Measurements from ENCODE around the gene ACSF3. TPM values are rescaled to one million over a fixed set of nuclear protein-coding genes. Genes with fewer than 3 reads are reported as not detected.

Gene ACSF3
- total RNA-seq, 1 donor from 2014 or later, result 18.6 TPM

DNA sequence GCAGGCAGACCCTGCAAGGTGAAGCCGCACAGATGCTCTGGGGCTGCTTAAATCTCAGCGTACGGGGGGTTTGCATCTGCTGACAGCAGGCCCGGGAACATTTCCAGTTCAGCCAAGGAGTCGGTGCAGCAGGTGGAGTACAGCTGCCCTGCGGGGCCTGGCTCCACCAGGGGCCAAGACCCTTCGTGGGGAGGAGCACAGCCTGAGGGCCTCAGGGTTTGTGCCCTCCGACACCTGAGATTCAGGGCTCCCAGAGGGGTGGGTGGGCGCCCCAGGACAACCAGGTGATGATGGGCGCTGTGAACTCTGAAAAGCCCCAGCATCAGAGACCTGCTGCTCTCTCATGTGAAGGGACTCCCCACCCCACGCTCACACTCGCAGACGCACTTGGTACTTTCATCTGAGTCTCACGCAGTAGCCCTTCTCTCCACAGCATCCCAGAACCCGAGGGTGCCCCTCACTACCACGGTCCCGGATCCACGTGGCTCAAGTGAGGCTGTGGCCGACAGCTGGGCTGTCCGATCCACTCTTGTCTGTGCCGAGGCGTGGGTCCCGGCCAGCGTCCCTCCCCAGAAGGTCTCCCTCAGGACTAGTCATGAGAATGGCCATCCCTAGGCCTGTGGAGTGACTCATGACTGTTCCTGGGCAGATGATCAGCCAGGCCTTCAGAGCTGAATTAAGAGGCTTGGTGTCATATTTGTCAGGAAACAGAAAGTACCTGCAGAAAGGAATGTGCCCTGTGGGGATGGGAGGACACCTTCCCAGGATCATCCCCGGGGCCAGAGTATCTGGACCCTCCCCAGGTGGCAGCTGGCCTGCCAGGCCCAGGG lies 29.6 kb downstream of the ACSF3 start:
- DNase-seq (ENCODE audit: low read depth in 2 of 2), result no peak

DNA sequence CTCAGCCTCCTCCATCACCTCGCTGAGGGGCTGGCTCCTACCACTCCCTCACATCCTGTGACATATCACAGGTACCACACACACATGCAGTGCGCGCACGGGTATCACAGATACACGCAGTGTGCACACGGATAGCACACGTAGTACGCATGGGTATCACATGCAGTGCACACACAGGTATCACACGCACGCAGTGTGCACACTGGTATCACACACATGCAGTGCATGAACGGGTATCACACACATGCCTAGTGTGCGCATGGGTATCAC lies 30.1 kb downstream of the ACSF3 start:
- no peak for DNase-seq (ENCODE audit: low read depth in 2 of 2)

- no peak for DNase-seq (ENCODE audit: low read depth in 2 of 2)
Observed at GRCh38 chr16:89129378-89129777, 35.7 kb downstream of the ACSF3 start.

DNA sequence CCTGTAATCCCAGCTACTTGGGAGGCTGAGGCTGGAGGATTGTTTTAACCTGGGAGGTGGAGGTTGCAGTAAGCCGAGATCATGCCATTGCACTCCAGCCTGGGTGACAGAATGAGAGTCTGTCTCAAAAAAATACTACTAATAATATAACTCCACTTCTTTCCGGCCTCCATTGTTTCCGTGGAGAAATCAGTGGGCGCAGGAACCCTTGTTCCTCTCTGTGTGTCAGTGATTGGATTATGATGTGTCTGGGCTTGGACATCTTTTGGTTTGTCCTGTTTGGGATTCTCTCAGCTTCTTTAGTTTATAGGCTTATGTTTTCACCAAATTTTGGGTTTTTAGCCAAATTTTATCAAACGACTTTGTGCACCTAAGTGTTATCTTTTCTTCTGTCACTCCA lies 36.8 kb downstream of the ACSF3 start:
- no peak for DNase-seq (ENCODE audit: low read depth in 2 of 2)

- DNase-seq (ENCODE audit: low read depth in 2 of 2), result no peak
Observed at GRCh38 chr16:89131783-89132182, 38.1 kb downstream of the ACSF3 start.

DNA sequence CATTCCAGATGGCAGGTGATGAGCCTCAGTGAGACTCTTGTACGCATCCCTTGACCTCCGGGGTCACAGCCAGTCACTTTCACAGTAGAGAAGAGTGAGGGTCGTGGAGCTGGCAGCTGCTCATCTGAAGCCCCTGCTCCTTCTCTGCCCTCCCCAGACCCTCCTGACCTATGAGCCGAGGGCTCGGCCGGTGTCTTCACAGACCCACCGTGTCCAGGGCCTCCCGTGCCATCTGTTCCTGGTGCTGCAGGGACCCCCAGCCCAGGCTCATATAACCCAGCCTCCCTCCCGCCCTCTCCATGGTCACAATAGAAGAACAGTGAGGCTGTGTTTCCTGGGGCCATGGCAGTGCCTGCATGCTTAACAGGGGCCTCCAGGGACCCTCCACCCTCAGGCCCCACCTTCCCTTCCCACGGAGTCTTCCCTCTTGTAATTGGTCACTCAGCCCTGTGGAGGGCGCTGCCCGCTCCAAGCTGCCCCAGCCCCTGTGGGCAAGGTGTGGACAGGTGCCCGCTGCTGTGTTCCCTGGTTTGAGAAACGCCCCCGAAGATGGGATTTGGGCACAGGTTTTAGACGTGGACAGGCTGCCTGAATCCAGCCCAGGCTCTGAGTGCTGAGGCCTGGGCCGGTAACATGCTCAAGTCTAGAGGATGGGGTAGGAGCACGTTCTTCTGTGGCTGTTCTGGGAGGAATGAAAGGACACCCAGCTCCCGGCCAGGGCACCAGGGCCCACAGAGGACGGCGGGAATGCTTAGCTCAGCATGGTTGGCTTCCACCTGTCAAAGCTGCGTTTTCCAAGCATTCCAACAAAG lies 38.7 kb downstream of the ACSF3 start:
- no peak for DNase-seq (ENCODE audit: low read depth in 2 of 2)

DNA sequence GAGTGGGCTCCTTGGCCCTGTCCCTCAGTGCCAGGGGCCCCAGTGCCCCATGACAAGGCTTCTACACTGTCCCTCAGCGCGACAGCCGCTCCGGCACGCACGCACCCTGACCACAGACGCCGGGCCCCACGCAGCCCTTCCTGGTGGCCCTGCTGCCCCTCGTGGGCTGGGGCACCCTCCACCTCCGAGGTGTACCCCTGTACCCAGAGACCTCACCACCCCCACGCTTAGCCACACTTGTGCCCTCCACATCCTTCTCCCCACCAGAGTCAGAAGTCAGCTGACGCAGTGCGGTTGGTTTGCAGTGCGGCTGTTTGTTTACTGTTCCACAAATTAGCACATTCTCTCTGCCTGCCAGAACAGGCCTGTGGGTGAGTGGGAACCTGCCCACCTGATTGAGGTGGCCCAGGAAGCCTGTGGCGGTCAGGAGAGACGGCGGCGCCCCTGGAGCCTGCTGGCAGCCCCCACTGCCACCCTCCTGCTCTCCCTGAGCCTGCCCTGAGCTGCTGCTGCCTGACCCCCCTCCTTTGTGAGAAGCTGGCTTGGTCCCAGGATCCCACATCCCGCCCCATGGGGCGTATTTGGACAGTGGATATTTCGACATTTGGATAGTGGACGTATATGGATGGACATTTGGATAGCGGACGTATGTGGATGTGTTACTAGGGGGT lies 39.9 kb downstream of the ACSF3 start:
- DNase-seq (ENCODE audit: low read depth in 2 of 2), result no peak

DNA sequence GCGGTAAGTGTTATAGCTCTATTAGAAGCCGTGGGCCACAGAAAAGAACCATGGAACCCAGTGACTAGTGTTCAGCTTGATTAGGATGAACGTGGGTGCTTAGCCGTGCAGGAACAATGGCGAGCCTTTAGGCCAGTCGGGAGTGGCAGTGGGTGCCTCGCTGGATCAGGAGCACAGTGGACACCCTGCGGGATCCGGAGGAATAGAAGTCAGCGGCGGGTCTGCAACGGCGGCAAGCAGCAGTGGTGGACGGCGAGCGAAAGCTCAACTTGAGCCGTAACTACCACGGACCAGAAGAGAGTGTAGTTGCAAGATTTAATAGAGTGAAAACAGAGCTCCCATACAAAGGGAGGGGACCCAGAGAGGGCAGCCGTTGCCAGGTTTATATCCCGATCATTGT lies 40.6 kb downstream of the ACSF3 start:
- no peak for DNase-seq (ENCODE audit: low read depth in 2 of 2)

DNA sequence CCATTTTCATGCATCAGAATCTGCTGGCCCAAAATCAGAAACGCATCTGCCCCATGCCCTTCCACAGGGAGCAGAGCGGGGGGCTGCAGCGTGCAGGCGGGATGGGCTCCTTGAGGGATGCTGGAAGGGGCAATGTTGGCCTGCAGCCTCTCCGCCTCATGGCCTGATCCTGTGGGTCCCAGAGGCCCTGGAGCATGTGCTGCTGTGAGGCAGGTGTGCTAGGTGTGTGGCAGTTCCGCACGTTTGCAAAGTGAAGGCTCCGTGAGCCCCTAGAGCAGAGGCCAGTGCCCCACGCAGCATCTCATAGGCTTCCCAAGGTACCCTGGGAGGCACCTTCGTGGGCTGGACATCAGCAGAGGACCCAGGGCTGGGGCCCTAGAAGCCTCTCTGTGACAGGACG lies 41.5 kb downstream of the ACSF3 start:
- no peak for DNase-seq (ENCODE audit: low read depth in 2 of 2)

GRCh38 chr16:89135971-89136765 lies 42.5 kb downstream of the ACSF3 start:
- no peak for DNase-seq (ENCODE audit: low read depth in 2 of 2)

DNA sequence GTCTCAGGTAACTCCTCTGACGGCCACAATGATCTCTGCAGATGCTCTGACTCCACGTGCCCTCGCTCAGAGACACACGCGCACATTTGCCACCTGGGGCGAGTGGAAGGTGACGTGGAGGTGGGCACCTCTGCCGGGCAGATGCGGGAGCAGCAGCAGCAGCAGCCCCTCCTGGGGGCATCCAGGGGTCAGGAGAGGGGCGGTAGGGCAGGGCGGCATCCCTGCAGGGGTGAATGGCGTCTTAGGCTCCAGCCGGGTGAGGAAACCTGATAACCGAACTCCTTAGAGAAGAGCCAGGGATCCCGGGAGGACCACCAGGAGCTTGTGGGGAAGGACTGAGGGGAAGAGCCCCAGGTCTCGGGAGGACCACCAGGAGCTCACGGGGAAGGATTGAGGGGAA lies 43.3 kb downstream of the ACSF3 start:
- DNase-seq (ENCODE audit: low read depth in 2 of 2), result no peak

DNA sequence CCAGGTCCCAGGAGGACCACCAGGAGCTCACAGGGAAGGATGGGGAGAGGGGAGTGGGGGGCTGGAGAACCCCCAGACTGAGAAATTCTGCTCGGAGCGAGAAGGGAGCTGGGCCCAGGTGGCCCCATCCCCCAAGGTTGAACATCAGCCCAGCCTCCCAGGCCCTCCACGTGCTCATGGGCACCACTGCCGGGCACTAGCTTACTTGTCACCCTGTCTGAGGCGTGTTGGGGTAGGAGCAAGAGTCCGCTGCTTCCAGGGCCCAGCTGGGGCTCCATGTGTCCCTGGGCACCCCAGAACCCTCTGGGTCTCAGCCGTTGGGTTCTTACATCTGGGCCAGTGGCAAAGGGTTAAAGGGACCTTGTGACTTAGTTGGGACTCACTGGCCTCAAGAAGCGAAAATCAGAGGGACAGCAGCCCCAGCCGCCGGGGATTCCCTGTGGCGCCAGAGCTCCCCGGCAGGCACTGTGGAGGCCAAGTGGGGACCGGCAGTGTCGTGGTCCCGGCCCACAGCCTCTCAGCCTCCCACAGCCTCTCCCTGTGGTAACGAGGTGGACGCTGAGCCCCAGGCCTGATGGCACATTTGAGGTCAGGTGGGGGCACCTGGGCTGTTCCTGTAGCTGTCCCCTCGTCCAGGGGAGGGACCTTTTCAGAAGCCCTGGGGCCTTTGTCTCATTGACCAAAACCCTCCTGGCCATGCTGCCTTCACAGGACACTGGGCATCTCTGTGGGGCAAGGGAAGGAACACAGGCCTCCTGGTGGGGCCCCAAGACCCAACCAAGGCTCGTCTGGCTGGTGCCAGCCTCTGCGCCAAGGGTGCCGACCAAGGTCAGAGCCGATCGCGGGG lies 44.2 kb downstream of the ACSF3 start:
- DNase-seq (ENCODE audit: low read depth in 2 of 2), result no peak

DNA sequence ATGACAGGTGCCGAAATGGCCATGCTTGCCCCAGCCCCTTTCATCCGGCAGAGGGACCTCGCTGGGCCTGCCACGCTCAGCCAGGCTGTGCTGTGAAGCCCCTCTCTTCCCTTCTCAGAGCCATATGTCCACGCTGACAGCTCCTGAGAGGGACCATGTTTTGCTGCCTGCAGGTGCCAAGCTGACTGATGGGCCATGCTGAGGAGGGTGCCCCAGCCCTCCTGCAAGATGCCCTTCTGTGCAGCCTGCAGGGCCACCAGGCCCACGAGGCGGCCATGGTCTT lies 44.8 kb downstream of the ACSF3 start:
- DNase-seq (ENCODE audit: low read depth in 2 of 2), result no peak

DNA sequence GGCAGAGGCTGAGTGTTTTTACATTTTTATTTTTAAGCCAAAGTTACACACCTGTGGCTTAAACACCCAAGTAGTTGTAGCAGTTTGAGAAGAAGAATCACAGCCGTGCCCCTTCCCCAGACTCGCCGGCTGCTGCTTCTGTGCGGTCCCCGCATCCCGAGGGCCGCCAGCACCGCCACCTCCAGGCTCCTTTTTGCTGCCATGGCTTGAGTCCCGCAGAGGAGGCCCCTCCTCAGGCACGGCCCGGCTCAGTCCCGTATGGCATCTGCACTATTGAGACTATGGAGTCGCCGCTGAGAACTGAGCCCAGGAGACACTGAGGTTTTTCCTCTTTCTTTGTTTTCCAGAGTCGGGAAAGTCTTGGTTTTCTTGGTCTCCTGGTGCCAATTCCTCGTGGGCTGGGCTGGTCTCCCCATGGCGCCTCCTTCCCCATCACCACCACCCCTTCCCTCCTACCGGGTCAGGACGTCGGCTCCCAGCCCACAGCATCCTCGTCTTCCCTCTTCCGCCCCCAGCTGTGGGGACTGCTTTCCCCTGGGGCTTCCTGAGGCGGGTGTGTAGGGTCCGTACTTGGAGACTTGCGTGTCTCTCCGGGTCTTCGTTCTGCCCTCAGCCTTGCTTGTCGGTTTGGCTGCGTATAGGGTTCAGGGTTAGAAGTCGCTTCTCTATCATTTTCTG lies 45.3 kb downstream of the ACSF3 start:
- no peak for DNase-seq (ENCODE audit: low read depth in 2 of 2)

- DNase-seq (ENCODE audit: low read depth in 2 of 2), result no peak
Observed at GRCh38 chr16:89139907-89140361, 46.3 kb downstream of the ACSF3 start.

DNA sequence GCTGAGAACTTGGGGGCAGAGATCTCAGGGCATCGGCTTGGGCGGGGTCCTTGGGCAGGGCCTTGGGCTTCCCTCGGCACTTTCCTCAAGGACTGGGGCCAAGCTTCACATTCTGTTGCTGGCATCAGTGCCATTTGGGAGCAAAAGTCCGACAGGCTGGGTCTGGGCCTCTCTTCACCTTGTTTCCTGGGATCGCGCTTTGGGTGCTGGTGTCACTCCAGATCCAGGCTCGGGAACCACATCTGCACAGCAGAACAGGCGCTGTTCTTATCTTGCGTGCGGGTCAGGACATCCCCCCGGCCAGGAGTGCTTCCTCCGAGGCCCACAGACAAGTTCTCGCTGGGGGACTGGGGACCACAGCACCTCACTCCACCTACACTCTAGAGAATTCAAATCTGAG lies 46.7 kb downstream of the ACSF3 start:
- no peak for DNase-seq (ENCODE audit: low read depth in 2 of 2)

GRCh38 chr16:89140981-89141883 lies 47.6 kb downstream of the ACSF3 start:
- no peak for DNase-seq (ENCODE audit: low read depth in 2 of 2)

GRCh38 chr16:89141884-89142267 lies 48.2 kb downstream of the ACSF3 start:
- no peak for DNase-seq (ENCODE audit: low read depth in 2 of 2)

GRCh38 chr16:89142474-89143195 lies 49.0 kb downstream of the ACSF3 start:
- no peak for DNase-seq (ENCODE audit: low read depth in 2 of 2)

All from dermis microvascular lymphatic vessel endothelial cell (primary cell).